Activated T-cell treated with anti-CD3 and anti-CD28 coated beads, Interleukin-2, amount 50 U/mL, for 4 hours (primary cell): ENCODE data around the gene CPED1. TPM values are rescaled to one million over a fixed set of nuclear protein-coding genes. Genes with fewer than 3 reads are reported as not detected.

Experiments
- ATAC-seq, 2 donors: fragments of 200-7000 bp; cut with Tn5 transposase; one replicate each; pipeline ENCODE4 v1.10.0; 2021
- DNase-seq: peaks from one replicate; pipeline ENCODE4 v3.0.0-alpha.2; 2020
- H3K27me3 Mint-ChIP-seq: one replicate; pipeline ENCODE4 v1.8.0; 2021; ENCODE audit warnings: low read depth, mixed read lengths
- H3K36me3 Mint-ChIP-seq: one replicate; pipeline ENCODE4 v1.8.0; 2022; ENCODE audit warnings: mixed read lengths; ENCODE audit not compliant: insufficient read depth
- H3K4me1 Mint-ChIP-seq: one replicate; pipeline ENCODE4 v1.8.0; 2021; ENCODE audit warnings: low read depth, mixed read lengths
- H3K4me3 Mint-ChIP-seq: one replicate; pipeline ENCODE4 v1.8.0; 2021; ENCODE audit warnings: mild to moderate bottlenecking, moderate library complexity, mixed read lengths
- H3K9me3 Mint-ChIP-seq: one replicate; pipeline ENCODE4 v1.8.0; 2021; ENCODE audit warnings: mixed read lengths
- total RNA-seq, 3 donors: library from RNA; stranded (reverse); gene quantifications; one replicate each; pipeline ENCODE4 v1.2.1, GENCODE V29; 2021

The CPED1 gene
- total RNA-seq, 3 donors from 2014 or later, result 0.20 to 0.69 (median 0.38) TPM

DNA sequence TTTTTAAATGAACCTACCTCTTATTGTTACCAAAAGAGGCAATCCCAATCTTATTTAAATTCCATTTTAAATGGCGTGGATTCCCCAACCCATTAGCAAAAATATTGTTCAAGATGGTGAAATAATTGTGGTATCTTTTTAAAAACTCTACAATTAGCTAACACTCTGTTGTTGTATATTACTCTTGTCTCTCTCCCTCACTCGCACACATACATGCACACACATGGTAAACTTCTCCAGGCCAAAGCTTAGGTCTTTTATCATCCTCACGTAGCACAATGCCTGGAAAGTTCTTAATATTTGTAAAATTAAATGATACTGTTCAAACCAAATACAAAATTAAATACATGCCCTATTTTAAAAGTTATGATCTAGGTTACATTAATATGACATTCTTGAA is 171.0 kb downstream of the CPED1 start:
- ATAC-seq (no peak), DNase-seq (no peak)
- H3K27me3 Mint-ChIP-seq, result peaks cover 11% of the 10 kb centered on the region
- H3K36me3 Mint-ChIP-seq, result no peaks in the 10 kb centered on the region
- no peak overlapping the region for H3K4me3 Mint-ChIP-seq
- no peaks in the 10 kb centered on the region for H3K4me1 Mint-ChIP-seq
- H3K9me3 Mint-ChIP-seq, result peaks cover 5% of the 10 kb centered on the region

DNA sequence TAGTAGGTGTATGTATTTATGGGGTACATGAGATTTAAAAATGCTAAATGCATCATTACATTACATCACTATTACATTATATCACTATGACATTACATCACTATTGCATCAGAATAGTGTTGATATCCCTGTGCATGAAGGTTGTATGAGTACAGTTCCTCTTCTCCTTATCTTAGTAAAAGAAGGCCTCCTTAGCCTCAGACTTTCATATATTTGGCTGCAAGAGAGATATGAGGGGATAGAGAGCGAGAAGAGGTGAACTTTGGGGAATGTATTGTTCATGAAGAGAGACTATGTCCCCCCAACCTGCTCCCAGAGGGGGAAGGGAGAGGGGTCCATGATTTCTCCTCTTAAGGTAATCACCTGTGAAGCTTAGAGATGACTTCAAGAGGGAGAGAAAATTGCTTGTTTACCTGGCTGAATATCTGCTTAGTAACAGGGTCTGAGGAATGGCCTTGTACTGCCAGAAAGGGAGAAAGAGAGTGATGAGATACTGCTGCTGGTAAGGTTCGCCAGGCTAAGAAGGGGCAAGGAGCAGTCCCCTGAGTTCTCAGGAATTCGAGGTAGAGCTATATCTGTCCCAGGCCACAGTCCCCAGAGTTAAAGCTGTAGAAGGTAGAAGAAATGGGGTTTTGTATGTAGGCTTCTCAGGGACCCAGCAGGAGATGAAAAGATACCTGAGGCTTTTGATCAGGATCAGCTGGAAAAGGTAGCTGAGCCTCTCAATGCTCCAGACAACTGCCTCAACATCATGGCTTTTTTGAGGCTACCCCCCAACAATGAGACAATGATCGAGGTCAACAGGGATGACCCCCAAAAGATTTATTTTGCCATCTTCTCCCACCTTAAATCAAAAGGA is 171.9 kb downstream of the CPED1 start:
- Mint-ChIP-seq H3K4me1 (no peaks in the 10 kb centered on the region), H3K27me3 (peaks cover 11% of the 10 kb centered on the region), H3K4me3 (no peak overlapping the region), H3K9me3 (peaks cover 5% of the 10 kb centered on the region), H3K36me3 (no peaks in the 10 kb centered on the region)
- DNase-seq (no peak), ATAC-seq (no peak)

DNA sequence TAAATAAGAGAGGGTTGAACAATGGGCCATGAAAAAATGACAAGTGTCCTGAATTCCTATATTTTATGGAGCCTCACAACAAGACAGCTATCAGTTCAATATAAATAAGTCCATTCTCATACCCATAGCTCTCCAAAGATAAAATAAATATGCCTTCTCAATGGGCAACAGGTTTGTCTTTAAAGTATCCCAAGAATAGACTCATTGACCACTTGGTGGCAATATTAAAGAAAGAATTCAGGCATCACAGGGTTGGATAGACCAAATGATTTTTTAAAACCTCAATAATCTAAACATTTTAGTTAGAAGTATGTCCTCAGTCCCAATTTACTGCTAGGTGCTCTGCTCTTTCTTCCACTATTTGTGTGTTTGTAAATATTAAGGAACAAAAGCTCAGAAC is 175.2 kb downstream of the CPED1 start:
- Mint-ChIP-seq H3K27me3 (peaks cover 10% of the 10 kb centered on the region), H3K36me3 (no peaks in the 10 kb centered on the region), H3K4me1 (no peaks in the 10 kb centered on the region), H3K9me3 (no peaks in the 10 kb centered on the region), H3K4me3 (no peak overlapping the region)
- no peak for ATAC-seq
- no peak for DNase-seq

DNA sequence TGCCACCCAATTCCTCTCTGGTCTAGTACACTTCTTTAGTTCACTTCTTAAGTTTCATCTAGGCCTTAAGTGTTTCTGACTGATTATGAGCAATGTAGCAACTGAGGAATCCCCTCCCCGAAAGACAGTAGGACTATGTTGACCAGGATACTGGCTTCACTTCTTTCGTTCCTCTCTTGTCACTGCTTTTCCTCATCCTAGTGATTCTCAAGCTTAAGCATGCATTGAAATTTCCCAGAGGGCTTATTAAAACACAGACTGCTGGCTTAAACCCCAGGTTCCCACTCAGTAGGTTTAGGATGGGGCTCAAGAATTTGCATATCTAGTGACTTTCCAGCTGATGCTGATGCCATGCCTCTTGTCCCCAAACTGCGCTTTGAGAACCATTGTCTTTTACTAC is 175.7 kb downstream of the CPED1 start:
- no peak for ATAC-seq
- DNase-seq, result no peak
- Mint-ChIP-seq H3K36me3 (no peaks in the 10 kb centered on the region), H3K4me3 (no peak overlapping the region), H3K4me1 (no peaks in the 10 kb centered on the region), H3K27me3 (peaks cover 10% of the 10 kb centered on the region), H3K9me3 (no peaks in the 10 kb centered on the region)

DNA sequence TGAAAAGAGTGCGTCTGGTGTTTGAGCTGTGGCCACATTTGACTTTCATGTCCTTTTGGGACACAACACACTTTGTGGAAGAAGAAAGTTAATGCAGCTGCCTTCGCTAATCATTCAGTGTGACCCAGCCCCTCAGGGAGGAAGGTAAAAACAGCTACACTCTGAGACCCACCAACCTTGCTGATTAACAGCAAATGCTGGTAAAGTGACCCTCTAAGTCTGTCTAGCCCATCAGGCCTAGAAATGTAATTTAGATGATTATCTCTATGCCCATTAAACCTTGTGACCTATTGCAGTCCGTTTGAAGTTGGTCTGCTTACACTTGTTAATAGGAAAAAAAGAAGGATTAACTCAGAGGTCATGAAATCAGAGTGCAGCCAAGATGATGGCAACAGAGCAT is 178.4 kb downstream of the CPED1 start:
- H3K36me3 Mint-ChIP-seq, result no peaks in the 10 kb centered on the region
- peaks cover 4% of the 10 kb centered on the region for H3K27me3 Mint-ChIP-seq
- no peak overlapping the region for H3K4me3 Mint-ChIP-seq
- DNase-seq, result no peak
- H3K4me1 Mint-ChIP-seq, result no peaks in the 10 kb centered on the region
- ATAC-seq, result no peak
- no peaks in the 10 kb centered on the region for H3K9me3 Mint-ChIP-seq

DNA sequence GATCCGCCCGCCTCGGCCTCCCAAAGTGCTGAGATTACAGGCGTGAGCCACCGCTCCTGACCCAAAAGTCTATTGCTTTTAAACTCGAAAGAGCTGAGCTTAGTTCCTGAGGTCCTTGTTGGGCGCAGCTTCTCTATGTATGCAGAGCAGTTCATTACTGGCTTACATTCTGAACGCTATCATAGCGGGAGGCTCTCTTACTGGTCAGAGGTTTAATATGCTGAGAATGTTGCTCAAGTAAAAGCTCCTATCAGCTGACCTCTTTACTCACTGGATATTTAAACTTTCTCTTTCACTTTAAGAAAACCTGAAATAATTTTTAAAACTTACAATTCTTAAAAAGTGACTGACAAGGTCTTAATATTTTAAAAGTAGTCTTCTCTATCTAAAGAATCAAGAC is 179.5 kb downstream of the CPED1 start:
- Mint-ChIP-seq H3K9me3 (no peaks in the 10 kb centered on the region), H3K4me3 (no peak overlapping the region), H3K36me3 (no peaks in the 10 kb centered on the region), H3K4me1 (no peaks in the 10 kb centered on the region), H3K27me3 (peaks cover 4% of the 10 kb centered on the region)
- no peak for DNase-seq
- no peak for ATAC-seq

DNA sequence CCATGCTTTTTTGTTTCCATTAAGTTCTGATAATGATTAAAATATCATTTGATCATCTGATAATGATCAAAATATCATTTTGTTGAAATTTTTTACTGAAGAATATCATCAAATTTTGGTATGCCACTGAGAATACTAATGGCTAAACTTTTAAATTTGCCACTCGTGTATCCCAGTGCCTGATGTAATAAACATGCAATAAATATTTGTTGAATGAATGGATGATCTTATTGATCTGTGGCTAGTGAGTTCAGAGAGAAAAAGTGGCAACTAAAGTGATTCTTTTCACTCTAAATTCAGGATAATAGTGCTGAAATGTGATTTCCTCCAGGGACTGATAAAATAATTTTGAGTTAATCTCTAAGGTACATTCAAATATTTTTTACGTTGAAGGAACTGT is 181.0 kb downstream of the CPED1 start:
- ATAC-seq, result no peak
- H3K4me1 Mint-ChIP-seq, result no peaks in the 10 kb centered on the region
- no peaks in the 10 kb centered on the region for H3K9me3 Mint-ChIP-seq
- H3K4me3 Mint-ChIP-seq, result no peak overlapping the region
- no peaks in the 10 kb centered on the region for H3K36me3 Mint-ChIP-seq
- H3K27me3 Mint-ChIP-seq, result peaks cover 2% of the 10 kb centered on the region
- no peak for DNase-seq

DNA sequence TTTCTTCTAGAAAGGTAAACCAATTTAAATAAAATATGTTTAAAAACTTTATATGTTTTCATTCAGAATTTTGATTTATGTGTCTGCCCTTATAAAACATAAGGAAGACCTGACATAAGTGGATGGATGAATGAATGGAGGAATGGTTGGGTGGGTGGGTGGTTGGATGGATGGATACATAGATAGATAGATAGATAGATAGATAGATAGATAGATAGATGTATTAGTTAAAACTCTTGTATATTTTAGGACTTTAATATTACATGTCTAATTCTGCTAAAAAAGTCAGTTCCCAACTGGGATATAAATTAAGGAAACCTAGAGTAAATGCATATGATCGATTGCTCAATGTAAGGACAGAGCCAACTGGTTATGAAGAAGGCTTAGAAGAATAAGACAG is 184.0 kb downstream of the CPED1 start:
- Mint-ChIP-seq H3K27me3 (peaks cover 4% of the 10 kb centered on the region), H3K36me3 (no peaks in the 10 kb centered on the region), H3K4me3 (no peak overlapping the region), H3K4me1 (no peaks in the 10 kb centered on the region), H3K9me3 (no peaks in the 10 kb centered on the region)
- DNase-seq (no peak), ATAC-seq (no peak)

DNA sequence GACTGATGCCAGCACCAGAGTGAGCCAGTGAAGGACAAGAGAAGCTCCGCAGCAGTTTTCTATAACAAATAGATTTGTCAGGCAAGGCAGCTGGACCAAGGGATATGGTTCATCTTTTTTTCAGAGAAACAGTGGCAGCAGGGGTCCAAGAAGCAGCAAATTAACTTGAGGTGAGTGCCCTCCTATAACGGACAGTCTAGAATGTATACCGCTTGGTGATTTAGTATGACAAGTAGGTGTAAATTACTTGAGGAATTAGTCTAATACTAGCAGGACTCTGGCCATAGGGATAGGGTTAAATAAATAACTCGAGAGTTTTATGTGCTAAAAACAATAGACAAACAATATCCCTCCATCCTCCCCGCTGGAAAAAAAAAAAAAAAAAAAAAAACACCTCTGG is 187.3 kb downstream of the CPED1 start:
- Mint-ChIP-seq H3K27me3 (peaks cover 4% of the 10 kb centered on the region), H3K9me3 (no peaks in the 10 kb centered on the region), H3K4me3 (no peak overlapping the region), H3K4me1 (no peaks in the 10 kb centered on the region), H3K36me3 (no peaks in the 10 kb centered on the region)
- no peak for ATAC-seq
- DNase-seq, result no peak

DNA sequence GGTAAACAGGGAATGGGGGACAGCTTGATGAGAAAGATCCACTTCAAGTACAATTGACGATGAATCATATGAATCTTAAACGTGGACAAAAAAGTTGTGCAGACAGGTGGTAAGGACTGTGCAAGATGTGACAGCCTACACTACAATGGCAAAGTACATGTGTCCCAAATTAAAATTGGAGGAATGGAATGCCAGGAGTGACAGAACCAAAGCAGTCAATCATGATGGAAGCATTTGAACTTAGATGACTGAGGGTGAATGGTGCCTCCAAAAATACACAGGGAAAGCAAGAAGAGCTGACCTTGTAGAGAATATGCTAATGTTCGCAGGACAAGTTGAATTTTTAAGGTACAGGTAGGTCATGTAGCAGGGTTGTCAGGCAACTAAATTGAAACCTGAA is 189.9 kb downstream of the CPED1 start:
- no peaks in the 10 kb centered on the region for H3K9me3 Mint-ChIP-seq

DNA sequence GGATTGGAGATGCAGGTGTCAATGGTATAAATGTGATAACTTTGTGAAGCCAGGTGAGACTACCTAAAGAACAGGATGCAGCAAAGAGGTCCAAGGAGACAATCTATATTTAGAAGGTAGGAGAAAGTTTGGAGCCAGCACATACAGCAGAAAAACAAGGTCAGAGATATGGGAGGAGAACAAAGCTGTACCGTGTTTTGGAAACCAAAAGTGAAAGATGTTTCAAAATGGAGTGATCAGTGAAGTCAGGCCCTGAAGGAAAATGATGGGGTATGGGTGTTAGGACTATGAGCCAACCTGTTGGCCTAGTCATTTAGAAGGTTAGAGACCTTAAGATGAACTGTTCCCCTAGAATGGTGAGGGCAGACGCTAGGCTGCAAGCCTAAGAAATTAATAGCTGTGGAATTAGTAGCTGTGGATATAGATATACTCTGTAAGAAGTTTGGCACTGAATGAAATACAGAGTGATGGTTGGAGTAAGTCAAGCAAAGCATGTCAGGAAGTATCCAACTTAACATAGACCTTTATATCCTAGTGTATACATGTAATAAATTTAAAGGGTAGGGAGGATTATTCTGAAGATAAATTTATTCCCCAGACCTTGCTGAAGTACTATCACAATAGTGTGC is 190.5 kb downstream of the CPED1 start:
- ATAC-seq, result peak in 1 of 2 donors; percentile 10
- no peak overlapping the region for H3K4me3 Mint-ChIP-seq

More for the DNA sequence above, 189.9 kb downstream of the CPED1 start:
- ATAC-seq (no peak), DNase-seq (no peak)
- H3K4me1 Mint-ChIP-seq, result no peaks in the 10 kb centered on the region
- no peak overlapping the region for H3K4me3 Mint-ChIP-seq
- H3K27me3 Mint-ChIP-seq, result peaks cover 2% of the 10 kb centered on the region
- no peaks in the 10 kb centered on the region for H3K36me3 Mint-ChIP-seq

DNA sequence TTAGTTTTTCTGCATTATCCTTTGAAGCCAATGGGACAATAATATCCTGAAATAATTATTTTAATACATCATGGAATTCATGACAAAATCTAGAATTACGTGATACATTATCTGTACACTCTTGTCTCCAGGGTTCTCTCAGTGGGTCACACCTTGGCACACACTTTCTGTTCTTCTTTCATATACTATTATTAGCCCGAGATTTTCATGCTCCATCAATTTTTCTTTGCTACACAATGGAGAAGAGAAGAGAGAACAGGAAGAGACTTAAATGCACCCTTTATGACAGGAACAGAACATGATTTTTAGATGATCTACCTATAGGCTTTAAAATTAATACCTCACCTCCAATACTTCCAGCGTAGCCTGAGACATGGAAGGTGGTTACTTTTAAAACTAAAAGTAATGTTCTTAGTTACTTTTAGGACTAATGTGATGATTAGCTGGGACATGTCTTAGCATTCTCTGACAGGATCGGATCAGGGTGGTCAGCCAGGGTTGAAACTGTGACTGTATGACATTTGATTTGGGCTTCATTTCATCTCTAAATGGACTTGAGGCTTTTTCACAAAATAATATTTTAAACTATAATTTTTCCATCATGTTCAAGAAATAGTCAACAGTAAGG is 192.0 kb downstream of the CPED1 start:
- no peak for DNase-seq
- no peak for ATAC-seq
- H3K27me3 Mint-ChIP-seq, result no peaks in the 10 kb centered on the region
- H3K4me1 Mint-ChIP-seq, result no peaks in the 10 kb centered on the region
- no peaks in the 10 kb centered on the region for H3K9me3 Mint-ChIP-seq
- no peaks in the 10 kb centered on the region for H3K36me3 Mint-ChIP-seq
- no peak overlapping the region for H3K4me3 Mint-ChIP-seq

More for the DNA sequence above, 190.5 kb downstream of the CPED1 start:
- peaks cover 2% of the 10 kb centered on the region for H3K27me3 Mint-ChIP-seq
- no peaks in the 10 kb centered on the region for H3K9me3 Mint-ChIP-seq
- no peaks in the 10 kb centered on the region for H3K4me1 Mint-ChIP-seq
- DNase-seq, result no peak
- no peaks in the 10 kb centered on the region for H3K36me3 Mint-ChIP-seq

DNA sequence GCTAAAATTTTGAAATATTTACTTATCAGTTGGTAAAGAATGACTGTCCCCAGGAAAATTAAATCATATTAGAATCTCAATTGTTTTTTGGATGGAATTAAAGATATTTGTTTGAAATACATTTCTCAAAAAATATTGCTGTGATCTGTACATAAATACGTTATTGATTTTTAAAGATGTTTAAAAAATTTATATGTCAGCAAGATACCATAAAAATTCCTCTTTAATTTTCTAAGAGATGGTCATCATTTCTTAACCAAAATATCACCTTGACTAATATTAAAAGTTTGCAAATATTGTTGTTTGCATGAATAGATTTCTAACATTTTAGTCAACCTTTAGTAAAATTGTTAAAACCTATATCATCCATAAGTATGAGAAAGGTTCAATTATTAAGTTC is 192.8 kb downstream of the CPED1 start:
- no peak for ATAC-seq
- H3K4me1 Mint-ChIP-seq, result no peaks in the 10 kb centered on the region
- no peaks in the 10 kb centered on the region for H3K27me3 Mint-ChIP-seq
- no peaks in the 10 kb centered on the region for H3K9me3 Mint-ChIP-seq
- H3K36me3 Mint-ChIP-seq, result no peaks in the 10 kb centered on the region
- H3K4me3 Mint-ChIP-seq, result no peak overlapping the region
- DNase-seq, result no peak

DNA sequence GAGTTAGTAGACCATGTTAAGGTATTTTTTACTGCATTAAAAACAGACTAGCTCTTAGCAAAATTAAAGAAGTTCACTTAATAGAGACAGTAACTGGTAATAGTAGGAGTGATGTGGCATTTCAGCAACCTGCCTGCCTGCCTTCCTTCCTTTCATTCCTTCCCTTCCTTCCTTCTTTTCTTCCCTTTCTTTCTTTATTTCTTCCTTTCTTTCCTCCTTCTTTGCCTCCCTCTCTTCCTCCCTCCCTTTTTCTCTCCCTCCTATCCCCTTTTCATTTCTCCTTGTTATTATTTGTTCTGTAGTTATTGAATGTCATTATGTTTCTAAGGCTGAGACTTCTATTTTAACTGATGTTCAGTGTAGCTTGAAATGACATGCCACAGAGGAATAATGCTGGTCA is 193.8 kb downstream of the CPED1 start:
- Mint-ChIP-seq H3K36me3 (no peaks in the 10 kb centered on the region), H3K4me1 (no peaks in the 10 kb centered on the region), H3K27me3 (no peaks in the 10 kb centered on the region), H3K4me3 (no peak overlapping the region), H3K9me3 (no peaks in the 10 kb centered on the region)
- DNase-seq, result no peak
- ATAC-seq, result no peak

DNA sequence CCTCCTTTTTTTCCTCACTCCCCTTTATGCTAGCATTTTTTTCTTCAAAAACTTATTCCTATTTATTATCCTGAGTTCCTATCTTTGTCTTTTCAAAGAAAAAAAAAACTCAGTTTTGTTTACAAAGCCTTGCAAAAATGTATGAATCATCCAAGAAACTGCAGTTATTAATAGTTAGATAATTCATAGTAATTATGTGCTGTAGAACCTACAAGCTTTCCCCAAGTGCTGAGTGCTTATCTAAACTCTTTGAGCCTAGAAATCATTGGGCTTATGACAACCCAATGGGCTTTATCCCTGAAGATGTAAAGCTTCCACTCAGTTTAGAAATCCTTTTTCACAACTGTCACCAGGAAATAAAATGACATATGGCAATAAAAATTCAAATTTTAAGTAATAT is 194.4 kb downstream of the CPED1 start:
- no peaks in the 10 kb centered on the region for H3K27me3 Mint-ChIP-seq
- H3K4me1 Mint-ChIP-seq, result no peaks in the 10 kb centered on the region
- no peak for DNase-seq
- no peak for ATAC-seq
- H3K9me3 Mint-ChIP-seq, result no peaks in the 10 kb centered on the region
- no peaks in the 10 kb centered on the region for H3K36me3 Mint-ChIP-seq
- H3K4me3 Mint-ChIP-seq, result no peak overlapping the region
